Fibroblast of mammary gland (primary cell): ENCODE data around the gene TRIM72.
"Not testable (repeated sequence)": the region's sequence is repeated elsewhere in the genome, so short reads cannot be mapped to it uniquely, and the experiment has no call there.

Source experiments
- DNase-seq: peaks from one replicate; pipeline ENCODE4 v3.0.0-alpha.2; 2010; ENCODE audit warnings: low read depth
- H3K4me3 ChIP-seq: 2 replicates; pipeline ENCODE4 v1.5.1; 2011; ENCODE audit warnings: low read depth, mild to moderate bottlenecking, low read length, moderate library complexity; ENCODE audit not compliant: control insufficient read depth
- CTCF ChIP-seq: conservative IDR thresholded peaks from 2 replicates; pipeline ENCODE4 v1.5.1; 2011; ENCODE audit warnings: low read depth, low read length, inconsistent platforms; ENCODE audit not compliant: control insufficient read depth, insufficient read depth

The TRIM72 gene

GRCh38 chr16:31277659-31278260 lies 63.8 kb downstream of the TRIM72 start:
- no peak for TF ChIP-seq CTCF
- no peak for DNase-seq
- no peak overlapping the region for H3K4me3 ChIP-seq

- not testable (repeated sequence) for DNase-seq, H3K4me3 ChIP-seq
Measured at GRCh38 chr16:31278853-31279252, 64.9 kb downstream of the TRIM72 start.
